Effector memory CD8-positive, alpha-beta T cell (primary cell): ENCODE results near the gene TRIM14.
"Not testable (repeated sequence)": the region's sequence is repeated elsewhere in the genome, so short reads cannot be mapped to it uniquely, and the experiment has no call there.

ENCODE experiments used
- ATAC-seq: fragments of 150-1000 bp; cut with Tn5 transposase; replicated peaks from 2 replicates; pipeline ENCODE4 v1.10.0; 2021; ENCODE audit warnings: mild to moderate bottlenecking, moderate library complexity
- DNase-seq, 3 experiments: peaks; one replicate each; pipeline ENCODE4 v3.0.0; 2021
- H3K27ac Mint-ChIP-seq, 2 donors: one replicate each; pipeline ENCODE4 v1.8.0; 2022; ENCODE audit warnings: mild to moderate bottlenecking in 2 of 2, mixed read lengths in 2 of 2, moderate library complexity in 2 of 2
- H3K27me3 Mint-ChIP-seq, 2 donors: one replicate each; pipeline ENCODE4 v1.8.0; 2022; ENCODE audit warnings: mixed read lengths in 2 of 2
- H3K36me3 Mint-ChIP-seq: one replicate; pipeline ENCODE4 v1.8.0; 2022; ENCODE audit warnings: mild to moderate bottlenecking, moderate library complexity, mixed read lengths; ENCODE audit not compliant: insufficient read depth
- H3K4me1 Mint-ChIP-seq, 2 donors: one replicate each; pipeline ENCODE4 v1.8.0; 2022; ENCODE audit warnings: low read depth in 2 of 2, mixed read lengths in 2 of 2
- H3K4me3 Mint-ChIP-seq, 2 donors: one replicate each; pipeline ENCODE4 v1.8.0; 2022; ENCODE audit warnings: mild to moderate bottlenecking in 2 of 2, mixed read lengths in 2 of 2, moderate library complexity in 2 of 2
- H3K9me3 Mint-ChIP-seq, 2 donors: one replicate each; pipeline ENCODE4 v1.8.0; 2022; ENCODE audit warnings: mixed read lengths in 2 of 2

Gene TRIM14

GRCh38 chr9:98132806-98133631 lies 14.0 kb upstream of the TRIM14 start:
- no peak for ATAC-seq
- H3K36me3 Mint-ChIP-seq: peaks cover 20% of the 10 kb centered on the region
- no peaks in the 10 kb centered on the region for H3K27me3 Mint-ChIP-seq
- H3K4me3 Mint-ChIP-seq: no peak overlapping the region
- peak overlapping the region; percentile 53 to 76 for H3K27ac Mint-ChIP-seq
- DNase-seq: no peak
- H3K9me3 Mint-ChIP-seq: no peaks in the 10 kb centered on the region
- no peaks in the 10 kb centered on the region for H3K4me1 Mint-ChIP-seq

GRCh38 chr9:98132158-98132557 lies 13.1 kb upstream of the TRIM14 start:
- no peaks in the 10 kb centered on the region for H3K9me3 Mint-ChIP-seq
- H3K36me3 Mint-ChIP-seq: peaks cover 24% of the 10 kb centered on the region
- H3K27ac Mint-ChIP-seq: peak overlapping the region; percentile 53 to 89
- H3K4me3 Mint-ChIP-seq: no peak overlapping the region
- no peaks in the 10 kb centered on the region for H3K4me1 Mint-ChIP-seq
- DNase-seq (no peak), ATAC-seq (no peak)
- no peaks in the 10 kb centered on the region for H3K27me3 Mint-ChIP-seq

- peaks cover 26% of the 10 kb centered on the region for H3K36me3 Mint-ChIP-seq
- H3K9me3 Mint-ChIP-seq: no peaks in the 10 kb centered on the region
- ATAC-seq (no peak), DNase-seq (no peak)
- peak overlapping the region; percentile 87 to 89 for H3K27ac Mint-ChIP-seq
- no peak overlapping the region for H3K4me3 Mint-ChIP-seq
- no peaks in the 10 kb centered on the region for H3K27me3 Mint-ChIP-seq
- no peaks in the 10 kb centered on the region for H3K4me1 Mint-ChIP-seq
Observed at GRCh38 chr9:98130576-98131228, 11.7 kb upstream of the TRIM14 start.

- not testable (repeated sequence) for H3K9me3 Mint-ChIP-seq, H3K4me1 Mint-ChIP-seq, H3K4me3 Mint-ChIP-seq, DNase-seq, ATAC-seq, H3K27me3 Mint-ChIP-seq
- Mint-ChIP-seq H3K27ac (peak overlapping the region; percentile 87 to 89), H3K36me3 (peaks cover 21% of the 10 kb centered on the region)
Observed at GRCh38 chr9:98130060-98130459, 11.0 kb upstream of the TRIM14 start.

GRCh38 chr9:98129451-98129881 lies 10.4 kb upstream of the TRIM14 start:
- Mint-ChIP-seq H3K4me1 (no peaks in the 10 kb centered on the region), H3K36me3 (peaks cover 19% of the 10 kb centered on the region), H3K9me3 (no peaks in the 10 kb centered on the region), H3K27ac (peak overlapping the region; percentile 87 to 89), H3K27me3 (no peaks in the 10 kb centered on the region), H3K4me3 (no peak overlapping the region)
- DNase-seq (no peak), ATAC-seq (peak; percentile 33)

- Mint-ChIP-seq H3K36me3 (peaks cover 19% of the 10 kb centered on the region), H3K9me3 (no peaks in the 10 kb centered on the region), H3K4me1 (no peaks in the 10 kb centered on the region), H3K4me3 (no peak overlapping the region), H3K27ac (peak overlapping the region in 1 of 2 donors; percentile 89), H3K27me3 (no peaks in the 10 kb centered on the region)
- DNase-seq: no peak
- no peak for ATAC-seq
Observed at GRCh38 chr9:98128316-98128715, 9.3 kb upstream of the TRIM14 start.

- H3K27ac Mint-ChIP-seq: peak overlapping the region in 1 of 2 donors; percentile 89
- H3K36me3 Mint-ChIP-seq: peaks cover 20% of the 10 kb centered on the region
- no peak overlapping the region for H3K4me3 Mint-ChIP-seq
- no peak for DNase-seq
- H3K9me3 Mint-ChIP-seq: no peaks in the 10 kb centered on the region
- no peak for ATAC-seq
- H3K4me1 Mint-ChIP-seq: peaks cover under 1 to 3% of the 10 kb centered on the region in 2 donors
- H3K27me3 Mint-ChIP-seq: no peaks in the 10 kb centered on the region
Observed at GRCh38 chr9:98127226-98127625, 8.2 kb upstream of the TRIM14 start.

GRCh38 chr9:98124637-98125426 lies 5.8 kb upstream of the TRIM14 start:
- Mint-ChIP-seq H3K27ac (no peak overlapping the region), H3K4me1 (peaks cover 22% of the 10 kb centered on the region in 2 donors), H3K27me3 (no peaks in the 10 kb centered on the region), H3K9me3 (no peaks in the 10 kb centered on the region), H3K36me3 (peaks cover 15% of the 10 kb centered on the region), H3K4me3 (no peak overlapping the region)
- ATAC-seq (no peak), DNase-seq (no peak)

GRCh38 chr9:98124091-98124490 lies 5.1 kb upstream of the TRIM14 start:
- H3K4me3 Mint-ChIP-seq, ATAC-seq, H3K9me3 Mint-ChIP-seq, DNase-seq, H3K27me3 Mint-ChIP-seq, H3K27ac Mint-ChIP-seq: not testable (repeated sequence)
- Mint-ChIP-seq H3K36me3 (peaks cover 20% of the 10 kb centered on the region), H3K4me1 (peaks cover 27 to 28% of the 10 kb centered on the region in 2 donors)

- ATAC-seq (no peak), DNase-seq (no peak)
- Mint-ChIP-seq H3K9me3 (no peaks in the 10 kb centered on the region), H3K36me3 (peaks cover 23% of the 10 kb centered on the region), H3K4me3 (peak overlapping the region; percentile 85 to 96), H3K27ac (peak overlapping the region; percentile 95 to 99), H3K27me3 (no peaks in the 10 kb centered on the region), H3K4me1 (peaks cover 40 to 49% of the 10 kb centered on the region in 2 donors)
Observed at GRCh38 chr9:98121058-98121457, 2.0 kb upstream of the TRIM14 start.

GRCh38 chr9:98120476-98120875 lies 1.5 kb upstream of the TRIM14 start:
- Mint-ChIP-seq H3K36me3 (peaks cover 27% of the 10 kb centered on the region), H3K4me3 (peak overlapping the region; percentile 85 to 96), H3K27ac (peak overlapping the region; percentile 95 to 99), H3K9me3 (no peaks in the 10 kb centered on the region), H3K27me3 (no peaks in the 10 kb centered on the region), H3K4me1 (peaks cover 40 to 49% of the 10 kb centered on the region in 2 donors)
- ATAC-seq (no peak), DNase-seq (no peak)

GRCh38 chr9:98117984-98118639 lies 910 bp downstream of the TRIM14 start:
- Mint-ChIP-seq H3K4me1 (peaks cover 40 to 53% of the 10 kb centered on the region in 2 donors), H3K4me3 (peak overlapping the region; percentile 85 to 96), H3K27ac (peak overlapping the region; percentile 95 to 99), H3K27me3 (no peaks in the 10 kb centered on the region), H3K36me3 (peaks cover 33% of the 10 kb centered on the region), H3K9me3 (no peaks in the 10 kb centered on the region)
- ATAC-seq (peak; percentile 81), DNase-seq (peak; percentile 41 to 57 (median 48))

GRCh38 chr9:98117097-98117496 lies 1.9 kb downstream of the TRIM14 start:
- not testable (repeated sequence) for H3K27me3 Mint-ChIP-seq, H3K4me3 Mint-ChIP-seq, H3K9me3 Mint-ChIP-seq, DNase-seq, ATAC-seq
- Mint-ChIP-seq H3K36me3 (peaks cover 32% of the 10 kb centered on the region), H3K4me1 (peaks cover 38 to 54% of the 10 kb centered on the region in 2 donors), H3K27ac (peak overlapping the region; percentile 95 to 99)
